Central memory CD8-positive, alpha-beta T cell (primary cell): ENCODE data around the gene PPP1R12C.

Source experiments
- ATAC-seq: fragments of 150-1000 bp; cut with Tn5 transposase; replicated peaks from 2 replicates; pipeline ENCODE4 v1.10.0; 2022; ENCODE audit warnings: mild to moderate bottlenecking, moderate FRiP score, moderate number of reproducible peaks; ENCODE audit not compliant: poor library complexity, severe bottlenecking; ENCODE audit errors: extremely low read depth
- DNase-seq, 2 donors: peaks; one replicate each; pipeline ENCODE4 v3.0.0; 2021; ENCODE audit warnings: low spot score in 2 of 2
- H3K27ac Mint-ChIP-seq: one replicate; pipeline ENCODE4 v1.8.0; 2022; ENCODE audit warnings: low read depth, mild to moderate bottlenecking, moderate library complexity, mixed read lengths
- H3K27me3 Mint-ChIP-seq: one replicate; pipeline ENCODE4 v1.8.0; 2022; ENCODE audit warnings: mixed read lengths
- H3K36me3 Mint-ChIP-seq: one replicate; pipeline ENCODE4 v1.8.0; 2022; ENCODE audit warnings: mild to moderate bottlenecking, moderate library complexity, mixed read lengths; ENCODE audit not compliant: insufficient read depth
- H3K4me1 Mint-ChIP-seq: one replicate; pipeline ENCODE4 v1.8.0; 2022; ENCODE audit warnings: mixed read lengths
- H3K4me3 Mint-ChIP-seq: one replicate; pipeline ENCODE4 v1.8.0; 2022; ENCODE audit warnings: mild to moderate bottlenecking, moderate library complexity, mixed read lengths
- H3K9me3 Mint-ChIP-seq: one replicate; pipeline ENCODE4 v1.8.0; 2022; ENCODE audit warnings: mixed read lengths

Gene PPP1R12C

GRCh38 chr19:55136399-55137102, 19.1 kb upstream of the PPP1R12C start:
- no peak for ATAC-seq
- no peaks in the 10 kb centered on the region for H3K9me3 Mint-ChIP-seq

GRCh38 chr19:55134736-55135135, 17.3 kb upstream of the PPP1R12C start:
- H3K27ac Mint-ChIP-seq = no peak overlapping the region
- H3K9me3 Mint-ChIP-seq = no peaks in the 10 kb centered on the region
- no peaks in the 10 kb centered on the region for H3K4me1 Mint-ChIP-seq
- H3K4me3 Mint-ChIP-seq = no peak overlapping the region
- ATAC-seq = no peak
- H3K36me3 Mint-ChIP-seq = no peaks in the 10 kb centered on the region
- no peak for DNase-seq
- peaks cover 72% of the 10 kb centered on the region for H3K27me3 Mint-ChIP-seq

More at GRCh38 chr19:55136399-55137102, 19.1 kb upstream of the PPP1R12C start:
- DNase-seq = no peak
- Mint-ChIP-seq H3K4me1 (peaks cover 4% of the 10 kb centered on the region), H3K36me3 (peaks cover 1% of the 10 kb centered on the region), H3K27ac (no peak overlapping the region), H3K4me3 (no peak overlapping the region), H3K27me3 (peaks cover 70% of the 10 kb centered on the region)

GRCh38 chr19:55133639-55134444, 16.4 kb upstream of the PPP1R12C start:
- no peaks in the 10 kb centered on the region for H3K9me3 Mint-ChIP-seq
- DNase-seq = no peak

GRCh38 chr19:55132453-55133129, 15.2 kb upstream of the PPP1R12C start:
- Mint-ChIP-seq H3K4me1 (no peaks in the 10 kb centered on the region), H3K36me3 (no peaks in the 10 kb centered on the region), H3K4me3 (no peak overlapping the region), H3K9me3 (no peaks in the 10 kb centered on the region), H3K27me3 (peaks cover 72% of the 10 kb centered on the region), H3K27ac (no peak overlapping the region)
- no peak for DNase-seq
- ATAC-seq = no peak

More at GRCh38 chr19:55133639-55134444, 16.4 kb upstream of the PPP1R12C start:
- no peaks in the 10 kb centered on the region for H3K36me3 Mint-ChIP-seq
- H3K4me3 Mint-ChIP-seq = no peak overlapping the region
- H3K27ac Mint-ChIP-seq = no peak overlapping the region
- no peaks in the 10 kb centered on the region for H3K4me1 Mint-ChIP-seq
- peaks cover 72% of the 10 kb centered on the region for H3K27me3 Mint-ChIP-seq
- no peak for ATAC-seq

- ATAC-seq (no peak), DNase-seq (no peak)
- Mint-ChIP-seq H3K27me3 (peaks cover 72% of the 10 kb centered on the region), H3K4me3 (no peak overlapping the region), H3K36me3 (no peaks in the 10 kb centered on the region), H3K4me1 (no peaks in the 10 kb centered on the region), H3K27ac (no peak overlapping the region), H3K9me3 (no peaks in the 10 kb centered on the region)
These were observed 14.0 kb upstream of the PPP1R12C start for GRCh38 chr19:55131421-55131820.

GRCh38 chr19:55119053-55119452, 1.6 kb upstream of the PPP1R12C start:
- Mint-ChIP-seq H3K4me1 (peaks cover 29% of the 10 kb centered on the region), H3K36me3 (peaks cover 15% of the 10 kb centered on the region), H3K27ac (no peak overlapping the region), H3K9me3 (no peaks in the 10 kb centered on the region), H3K27me3 (peaks cover 18% of the 10 kb centered on the region), H3K4me3 (peak overlapping the region; percentile 94)
- ATAC-seq (no peak), DNase-seq (no peak)

GRCh38 chr19:55118401-55118991, 1.1 kb upstream of the PPP1R12C start:
- Mint-ChIP-seq H3K36me3 (peaks cover 15% of the 10 kb centered on the region), H3K27ac (peak overlapping the region; percentile 94), H3K27me3 (peaks cover 13% of the 10 kb centered on the region), H3K4me1 (peaks cover 29% of the 10 kb centered on the region), H3K4me3 (peak overlapping the region; percentile 94), H3K9me3 (no peaks in the 10 kb centered on the region)
- ATAC-seq (no peak), DNase-seq (no peak)

GRCh38 chr19:55117663-55118391, 390 bp upstream of the PPP1R12C start:
- H3K36me3 Mint-ChIP-seq = peaks cover 15% of the 10 kb centered on the region
- peaks cover 29% of the 10 kb centered on the region for H3K4me1 Mint-ChIP-seq
- peaks cover 6% of the 10 kb centered on the region for H3K27me3 Mint-ChIP-seq
- peak; percentile 85 to 93 for DNase-seq
- peak overlapping the region; percentile 94 for H3K4me3 Mint-ChIP-seq
- no peaks in the 10 kb centered on the region for H3K9me3 Mint-ChIP-seq
- peak; percentile 94 for ATAC-seq
- H3K27ac Mint-ChIP-seq = peak overlapping the region; percentile 94

GRCh38 chr19:55116232-55116858, 1.1 kb downstream of the PPP1R12C start:
- Mint-ChIP-seq H3K9me3 (no peaks in the 10 kb centered on the region), H3K4me1 (peaks cover 29% of the 10 kb centered on the region), H3K27ac (peak overlapping the region; percentile 94), H3K36me3 (peaks cover 17% of the 10 kb centered on the region), H3K27me3 (no peaks in the 10 kb centered on the region), H3K4me3 (peak overlapping the region; percentile 94)
- no peak for DNase-seq
- ATAC-seq = peak; percentile 16

GRCh38 chr19:55115446-55116065, 1.9 kb downstream of the PPP1R12C start:
- H3K4me3 Mint-ChIP-seq = peak overlapping the region; percentile 94
- H3K27ac Mint-ChIP-seq = peak overlapping the region; percentile 94
- ATAC-seq = no peak
- no peak for DNase-seq
- peaks cover 20% of the 10 kb centered on the region for H3K36me3 Mint-ChIP-seq
- H3K4me1 Mint-ChIP-seq = peaks cover 35% of the 10 kb centered on the region
- H3K9me3 Mint-ChIP-seq = no peaks in the 10 kb centered on the region
- no peaks in the 10 kb centered on the region for H3K27me3 Mint-ChIP-seq

- no peaks in the 10 kb centered on the region for H3K9me3 Mint-ChIP-seq
- DNase-seq = no peak
- H3K27ac Mint-ChIP-seq = peak overlapping the region; percentile 94
- peak overlapping the region; percentile 94 for H3K4me3 Mint-ChIP-seq
- ATAC-seq = no peak
- H3K4me1 Mint-ChIP-seq = peaks cover 39% of the 10 kb centered on the region
- H3K27me3 Mint-ChIP-seq = no peaks in the 10 kb centered on the region
- H3K36me3 Mint-ChIP-seq = peaks cover 21% of the 10 kb centered on the region
These were observed 2.8 kb downstream of the PPP1R12C start for GRCh38 chr19:55114566-55115145.
